Nucleus accumbens (tissue), 56 donors: Measurements from ENCODE around the gene CACNA2D3.

ENCODE experiments used
- DNase-seq, 56 donors: peaks; one replicate each; lab custom pipeline; 2025; lab: John Stamatoyannopoulos, UW

The CACNA2D3 gene

DNA sequence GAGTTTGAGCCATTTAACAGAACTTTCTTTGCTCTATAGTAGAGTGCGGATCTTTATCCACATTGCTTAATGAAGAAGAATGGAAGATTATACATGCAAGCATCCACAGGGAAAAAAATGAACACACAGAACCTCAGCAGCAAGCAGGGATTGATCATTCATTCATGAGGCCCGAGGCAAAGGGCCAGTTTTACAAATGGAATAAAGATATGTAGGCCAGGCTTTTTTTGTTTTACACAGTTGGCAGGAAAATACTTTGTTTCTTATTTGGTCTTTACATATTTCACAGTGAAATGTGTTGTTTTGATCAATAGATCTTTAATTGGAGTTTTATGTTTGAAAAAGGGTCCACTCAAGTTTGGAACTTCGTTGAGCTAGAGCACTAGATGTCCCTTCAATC lies 688.0 kb downstream of the CACNA2D3 start:
- no peak for DNase-seq

DNA sequence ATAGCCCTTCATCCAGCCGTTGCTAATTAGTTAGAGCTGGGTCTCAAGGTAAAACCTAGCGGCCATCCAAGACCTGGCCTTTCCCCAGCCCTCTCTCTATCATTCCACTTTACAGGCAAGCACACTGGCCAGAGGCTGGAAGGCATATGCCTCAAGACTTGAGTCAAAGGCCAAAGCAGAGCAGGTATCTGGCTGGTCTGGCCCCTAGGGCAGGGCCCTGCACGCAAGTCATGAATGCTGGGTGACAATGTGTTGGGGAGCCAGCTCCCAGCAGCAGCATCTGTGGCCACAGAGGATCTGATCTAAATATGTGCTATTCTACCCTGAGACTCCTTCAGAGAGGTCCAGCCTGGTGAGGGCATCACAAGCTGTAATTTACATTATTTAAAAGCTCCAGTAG lies 691.9 kb downstream of the CACNA2D3 start:
- no peak for DNase-seq

DNA sequence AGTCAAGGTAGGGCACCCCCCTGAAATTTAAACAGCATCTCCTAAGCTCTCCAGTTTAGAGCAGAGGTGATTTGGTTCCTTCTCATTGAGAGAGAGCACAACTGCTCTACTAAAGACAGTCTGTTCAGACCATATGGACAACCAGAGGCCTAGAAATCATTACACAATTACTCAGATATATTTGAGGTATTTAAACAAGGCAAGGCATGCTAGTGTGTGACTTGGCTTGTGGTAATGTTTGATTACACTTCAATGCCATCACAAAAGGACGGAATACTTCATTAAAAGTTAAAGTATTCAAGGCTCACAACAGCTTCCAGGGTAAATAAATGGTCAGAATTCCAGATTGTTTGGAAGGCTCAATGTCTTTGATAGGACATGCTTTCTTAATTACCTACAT lies 695.3 kb downstream of the CACNA2D3 start:
- no peak for DNase-seq

DNA sequence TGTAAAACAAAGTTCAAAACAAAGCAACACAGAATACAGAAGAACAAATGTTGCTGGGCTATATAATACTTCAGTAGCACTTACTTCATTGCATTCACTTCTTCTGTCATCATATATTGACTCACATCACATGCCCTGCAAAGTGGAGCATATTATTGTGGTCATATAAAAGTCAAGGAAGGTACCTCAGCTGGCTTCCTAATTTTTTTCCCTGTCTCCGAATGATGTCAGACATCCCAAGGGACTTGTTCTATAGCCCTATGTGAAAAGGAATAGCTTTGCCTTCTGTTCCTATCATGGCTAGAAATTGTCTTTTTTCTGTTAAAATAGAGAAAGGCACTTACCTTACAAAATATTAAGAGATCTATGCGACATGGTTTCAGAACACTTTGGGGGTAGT lies 696.1 kb downstream of the CACNA2D3 start:
- DNase-seq = no peak

DNA sequence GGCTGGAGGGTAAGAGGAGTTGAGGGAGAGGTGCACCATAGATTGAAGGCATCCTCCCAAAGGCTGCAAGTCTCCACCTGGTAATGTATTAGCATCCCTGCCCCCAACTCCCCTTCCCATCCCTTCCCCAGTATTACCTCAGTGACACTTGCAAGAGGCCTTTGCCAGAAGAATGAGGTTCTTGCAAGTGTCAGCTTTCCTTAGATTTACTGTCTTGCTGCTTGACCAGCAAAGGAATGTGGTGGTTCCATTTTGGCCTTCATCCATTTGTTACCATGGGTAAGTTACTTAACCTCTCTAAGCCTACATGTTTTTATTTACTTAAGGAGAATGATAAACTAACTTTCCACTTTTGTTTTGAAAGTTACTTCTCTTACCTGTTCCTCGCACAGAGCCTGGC lies 696.6 kb downstream of the CACNA2D3 start:
- DNase-seq = no peak

DNA sequence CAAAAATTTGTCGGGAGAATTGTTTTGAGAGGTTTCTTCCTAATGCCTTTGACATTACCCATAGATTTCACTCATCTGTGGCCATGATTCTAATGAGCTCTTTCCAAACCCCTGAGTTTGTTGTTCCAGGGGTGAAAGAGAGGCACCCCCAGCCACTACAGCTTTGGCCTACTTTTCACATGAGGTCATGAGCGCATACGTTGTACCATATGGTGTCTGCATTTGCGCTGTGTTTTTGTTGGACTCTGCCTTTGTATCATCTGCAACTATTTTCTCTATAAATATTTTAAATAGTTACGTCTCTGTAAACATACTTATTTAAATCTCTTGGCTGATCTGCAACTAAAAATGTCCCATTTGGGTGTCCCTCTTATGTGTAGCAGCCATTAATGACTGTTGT lies 697.6 kb downstream of the CACNA2D3 start:
- DNase-seq = no peak

DNA sequence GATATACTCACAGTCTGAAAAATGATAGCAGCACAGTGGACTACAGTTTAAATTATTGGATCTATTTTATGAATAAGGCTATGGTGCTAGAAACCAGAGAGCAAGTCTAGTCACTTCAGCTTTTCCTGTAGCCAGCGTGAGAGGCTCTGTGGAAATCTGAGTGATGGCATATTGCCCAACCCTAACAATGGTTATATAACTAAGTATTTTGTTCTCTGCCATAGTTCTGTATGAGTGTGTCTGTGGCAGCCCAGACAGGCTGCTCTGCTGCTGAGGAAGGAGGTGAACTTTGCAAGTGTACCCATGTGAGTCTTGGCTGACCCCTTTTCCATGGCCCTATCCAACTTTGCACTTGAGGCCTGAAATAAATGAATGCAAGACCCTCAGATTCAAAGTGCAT lies 699.9 kb downstream of the CACNA2D3 start:
- peak in 31 of 56 donors; percentile 1 to 65 (median 22) for DNase-seq

DNA sequence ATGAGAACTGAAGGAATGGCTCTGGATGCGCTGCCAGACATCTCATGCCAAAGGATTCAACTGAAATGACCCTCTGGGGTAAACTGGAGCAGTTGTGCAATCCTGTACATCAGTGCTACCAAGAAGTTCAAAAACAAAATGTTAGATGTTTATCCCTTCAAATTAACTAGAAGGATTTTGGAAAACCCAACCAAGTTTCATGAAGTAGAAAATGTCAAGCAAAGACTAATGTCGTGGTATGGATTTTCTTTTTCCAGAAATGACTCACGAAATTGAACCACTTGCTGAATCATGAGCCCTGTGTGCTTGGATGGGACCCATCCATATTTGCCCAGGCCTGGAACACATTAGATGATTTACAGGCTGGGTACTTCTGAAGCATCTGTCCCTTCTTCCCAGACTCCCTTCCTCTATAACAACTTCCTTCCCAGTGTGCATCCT lies 703.9 kb downstream of the CACNA2D3 start:
- no peak for DNase-seq

DNA sequence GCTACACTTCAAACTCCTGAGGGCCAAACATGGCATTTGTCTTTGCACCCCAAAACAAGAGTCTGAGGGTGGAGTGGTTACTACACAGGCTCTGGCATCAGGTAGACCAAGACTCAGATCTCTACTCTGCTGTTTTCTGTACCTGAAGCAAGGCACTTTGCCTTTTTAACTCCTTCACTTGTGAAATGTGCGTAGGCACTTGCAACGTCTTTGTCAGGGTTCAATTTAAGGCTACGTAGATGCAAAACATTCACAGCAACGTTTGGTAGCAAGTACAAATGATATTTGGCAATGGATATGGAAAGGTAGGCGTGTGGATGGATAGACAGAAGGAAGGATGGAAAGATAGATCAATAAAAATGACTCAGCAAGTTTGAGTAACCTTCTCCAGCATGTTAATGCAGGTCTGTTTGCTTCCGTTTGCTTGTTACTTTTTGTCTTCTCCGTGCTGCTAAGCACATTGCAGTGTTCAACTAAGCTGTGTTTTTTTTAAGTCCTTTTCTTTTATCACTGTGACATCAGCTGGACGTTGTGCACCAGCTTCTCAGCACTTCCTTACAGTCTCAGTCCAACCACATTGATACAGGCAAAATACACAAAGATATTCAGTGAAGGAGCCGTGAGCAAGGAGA lies 704.8 kb downstream of the CACNA2D3 start:
- DNase-seq = peak in 2 of 56 donors; percentile 5 to 19

DNA sequence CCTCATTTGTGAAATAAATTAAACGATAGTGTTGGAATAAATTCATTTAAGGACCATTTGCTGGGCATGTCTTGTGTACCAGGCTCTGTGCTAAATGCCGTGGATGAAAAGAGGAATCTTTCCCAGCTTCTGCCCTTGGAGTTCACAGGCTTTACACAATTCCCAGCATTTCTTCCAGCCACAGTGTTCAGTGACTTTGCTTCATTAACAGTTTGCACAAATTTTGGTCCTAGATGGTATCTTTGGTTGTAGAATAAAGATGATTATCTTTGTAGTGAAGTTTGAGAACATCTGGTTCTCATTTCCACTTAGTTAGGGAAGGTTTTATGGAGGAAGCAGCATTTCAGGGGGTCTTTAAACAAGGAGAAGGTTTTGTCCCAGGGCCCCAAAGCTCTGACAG lies 705.4 kb downstream of the CACNA2D3 start:
- DNase-seq = no peak

DNA sequence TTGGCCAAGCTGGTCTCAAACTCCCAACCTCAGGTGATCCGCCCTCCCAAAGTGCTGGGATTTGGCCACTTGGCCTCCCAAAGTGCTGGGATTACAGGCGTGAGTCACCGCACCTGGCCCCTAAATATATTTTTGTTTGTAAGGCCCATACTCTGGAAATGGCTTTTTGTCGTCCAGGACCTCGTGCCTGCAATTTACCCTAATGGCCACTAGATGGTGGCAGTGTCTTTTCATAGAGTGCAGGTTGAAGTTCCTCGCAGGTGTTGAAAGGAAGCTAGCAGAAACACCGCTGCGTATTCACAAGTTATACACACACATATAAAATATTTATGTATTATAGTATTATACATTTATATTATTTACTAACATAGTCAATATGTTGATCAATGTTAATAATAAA lies 708.3 kb downstream of the CACNA2D3 start:
- DNase-seq = no peak

DNA sequence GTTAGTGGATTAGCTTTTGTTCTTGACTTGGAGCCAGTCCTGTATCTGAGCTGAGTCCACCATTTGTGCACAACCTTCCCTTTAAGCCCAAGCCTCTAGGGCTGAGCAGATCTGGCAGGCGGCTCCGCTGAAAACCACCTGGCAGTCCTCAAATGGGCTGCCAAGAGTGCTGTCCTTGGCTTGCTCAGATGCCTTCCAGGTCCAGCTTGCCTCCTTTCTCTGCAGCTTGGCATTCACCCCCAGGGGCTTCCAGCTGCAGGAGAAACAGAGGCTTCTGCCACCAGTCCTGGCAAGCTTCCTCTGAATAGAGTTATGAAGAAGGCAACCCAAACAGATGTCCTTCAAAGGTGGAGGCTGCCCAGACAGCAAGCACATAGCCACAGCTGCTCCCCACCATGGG lies 708.8 kb downstream of the CACNA2D3 start:
- peak in 3 of 56 donors; percentile 3 to 8 (median 6) for DNase-seq

DNA sequence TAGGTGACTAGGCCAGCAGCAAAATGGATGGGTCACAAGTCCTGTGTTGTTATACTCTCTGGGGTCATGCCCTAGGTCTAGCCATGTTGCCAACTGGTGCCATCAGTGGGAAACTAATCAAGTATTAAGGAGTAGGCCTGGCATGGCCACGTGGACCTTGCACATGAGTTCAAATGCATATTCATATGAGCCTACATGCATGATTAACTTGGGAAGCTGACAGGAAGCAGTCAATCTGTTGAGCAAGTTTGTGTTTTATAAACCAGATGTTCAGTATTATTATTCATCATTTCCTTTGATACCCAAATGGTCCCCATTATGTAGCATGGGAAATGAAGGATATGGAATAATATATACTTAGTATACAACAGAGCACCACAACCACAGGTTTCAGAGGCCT lies 710.5 kb downstream of the CACNA2D3 start:
- no peak for DNase-seq

DNA sequence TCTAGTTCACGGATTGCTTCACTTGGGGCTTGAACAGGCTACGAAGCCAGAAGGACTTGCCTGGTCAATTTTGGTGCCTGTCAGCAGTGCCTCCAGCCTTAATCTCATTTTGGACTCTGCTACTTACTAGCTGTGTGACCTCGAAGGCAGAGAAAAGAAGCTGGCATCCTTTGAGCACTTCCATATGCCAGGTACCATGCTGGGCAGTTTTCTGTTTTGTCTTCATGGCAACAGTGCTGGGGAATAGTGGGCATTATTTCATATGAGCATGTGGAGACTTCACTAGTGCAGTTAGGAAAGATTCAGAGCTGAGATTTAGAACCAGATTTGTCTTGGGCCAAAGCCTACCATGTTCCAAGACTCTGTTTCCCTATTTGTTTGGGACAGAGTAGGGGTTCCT lies 713.3 kb downstream of the CACNA2D3 start:
- no peak for DNase-seq

DNA sequence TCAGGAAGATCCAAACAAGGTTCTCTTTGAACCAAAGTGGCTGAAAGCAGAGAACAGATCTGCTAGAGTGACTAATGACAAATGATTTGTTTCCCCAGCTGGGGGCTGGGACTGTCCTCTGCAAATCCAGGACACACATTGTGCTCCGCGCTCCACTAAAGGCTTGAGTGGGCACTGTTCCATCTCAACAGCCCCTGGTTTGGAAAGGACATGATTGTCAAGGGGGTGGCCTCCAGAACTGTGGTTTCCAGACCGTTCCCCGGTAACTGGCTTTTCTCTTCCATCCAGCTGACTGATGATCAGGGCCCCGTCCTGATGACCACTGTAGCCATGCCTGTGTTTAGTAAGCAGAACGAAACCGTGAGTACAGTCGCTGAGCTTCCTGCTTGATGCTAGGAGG lies 714.5 kb downstream of the CACNA2D3 start:
- peak in 25 of 56 donors; percentile 5 to 61 (median 21) for DNase-seq

DNA sequence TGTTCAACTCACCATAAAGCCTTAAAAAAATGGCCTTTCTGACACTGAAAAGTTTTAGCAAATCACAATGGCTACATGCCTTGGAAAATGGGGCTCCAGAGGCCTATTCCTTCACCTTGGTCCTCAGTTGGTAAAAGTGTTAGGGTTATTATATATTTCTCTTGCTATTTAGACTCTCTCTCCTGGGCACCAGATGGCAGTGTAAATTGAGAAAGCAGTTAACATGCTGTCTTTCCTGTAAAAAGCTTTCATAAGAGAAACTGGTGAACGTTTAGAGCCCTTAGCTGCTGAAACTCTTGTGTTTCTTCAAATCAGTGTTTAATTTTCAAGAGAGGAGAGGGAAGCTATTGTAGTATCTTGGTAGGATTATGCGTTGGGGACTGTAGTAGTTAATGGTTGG lies 715.6 kb downstream of the CACNA2D3 start:
- peak in 1 of 56 donors; percentile 3 for DNase-seq

DNA sequence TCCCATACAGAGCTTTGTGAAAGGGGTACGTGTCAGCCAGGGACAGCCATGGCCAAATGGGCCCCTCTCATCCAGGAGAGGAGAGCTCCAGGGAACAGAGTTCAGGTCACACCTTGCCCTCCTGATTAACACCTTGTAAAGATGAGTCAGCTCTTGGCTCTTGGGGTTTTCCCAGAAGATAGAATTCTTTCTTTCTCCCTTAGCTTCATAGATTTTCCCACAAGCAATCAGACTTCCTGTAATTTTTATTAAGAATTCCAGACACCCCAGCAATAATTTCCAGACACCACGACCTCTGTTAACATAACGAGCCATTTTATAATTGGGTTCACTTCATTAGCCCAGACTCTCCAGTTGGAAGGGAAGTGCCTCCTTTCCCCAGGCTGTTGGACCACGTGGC lies 719.1 kb downstream of the CACNA2D3 start:
- DNase-seq = no peak

DNA sequence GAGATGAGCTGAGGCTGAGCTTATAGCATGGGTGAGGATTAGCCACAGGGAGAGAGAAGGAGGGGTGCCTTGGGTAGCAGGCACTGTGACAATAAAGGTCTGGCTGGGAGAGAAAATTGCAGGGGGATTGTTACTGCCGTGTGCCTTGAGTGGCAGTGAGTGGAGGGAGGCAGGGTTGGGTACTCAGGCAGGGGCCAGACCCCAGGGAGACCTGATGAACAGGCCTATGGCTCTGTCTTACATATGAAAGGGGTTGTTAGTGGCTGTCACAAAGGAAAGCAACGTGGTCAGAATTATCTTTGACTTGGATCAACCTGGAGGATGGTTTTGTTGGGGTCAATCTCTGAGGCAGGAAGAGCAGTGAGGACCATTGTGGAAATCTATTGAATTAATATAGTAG lies 721.0 kb downstream of the CACNA2D3 start:
- DNase-seq = no peak

DNA sequence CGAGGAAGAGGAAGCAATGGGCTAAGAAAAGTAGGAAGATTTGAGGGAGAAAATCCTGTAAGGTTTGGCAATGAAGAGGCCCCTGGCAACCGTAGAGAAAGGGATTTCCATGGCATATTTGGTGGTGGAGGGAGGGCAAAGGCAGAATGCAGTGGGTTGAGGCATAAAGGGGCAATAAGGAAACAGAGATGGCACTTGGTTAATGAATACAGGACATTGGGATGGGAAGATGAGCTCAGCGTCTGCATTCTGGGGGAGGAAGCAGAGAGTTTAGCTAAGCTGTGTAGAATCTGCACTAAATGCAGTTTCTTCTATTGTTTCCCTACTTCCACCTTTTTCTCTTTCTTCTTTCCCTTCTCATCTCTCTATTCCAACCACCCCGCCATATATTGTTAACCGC lies 721.9 kb downstream of the CACNA2D3 start:
- DNase-seq = no peak

DNA sequence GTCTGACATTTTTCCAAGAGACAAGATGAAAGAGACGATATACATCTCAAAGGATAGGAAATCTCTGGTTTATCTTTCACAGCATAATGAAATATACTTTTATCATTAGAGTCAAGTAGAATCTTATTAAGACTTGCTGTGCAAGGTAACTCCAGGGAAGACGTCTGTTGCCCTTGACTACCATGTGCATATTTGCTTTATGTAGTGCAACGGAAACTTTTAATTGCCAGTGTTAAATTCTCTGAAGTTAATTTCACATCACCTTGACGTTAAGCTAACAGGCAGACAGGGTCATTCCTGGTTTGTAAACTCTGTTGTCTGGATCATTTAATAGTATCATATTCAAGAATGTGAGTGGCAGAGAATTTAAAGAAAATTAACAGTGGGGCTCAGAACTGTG lies 722.7 kb downstream of the CACNA2D3 start:
- DNase-seq = no peak

DNA sequence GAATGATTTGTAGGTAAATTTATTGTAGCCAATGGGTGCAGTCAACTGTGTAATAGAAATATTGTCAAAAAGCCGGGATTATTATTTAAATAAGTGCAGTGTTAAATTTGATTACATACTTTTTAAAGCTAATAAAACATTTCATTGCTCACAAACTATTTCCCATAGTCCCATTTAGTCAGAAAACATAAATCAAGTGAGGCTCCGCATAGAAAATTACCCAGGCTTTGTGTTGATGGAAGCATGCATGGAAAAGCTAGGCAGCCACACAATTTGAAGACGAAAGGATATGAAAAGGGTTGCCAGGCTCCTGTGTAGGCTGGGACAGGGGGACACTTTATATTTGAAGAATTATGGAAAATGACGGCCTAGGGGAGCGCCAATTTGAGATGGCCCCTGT lies 723.2 kb downstream of the CACNA2D3 start:
- DNase-seq = no peak

DNA sequence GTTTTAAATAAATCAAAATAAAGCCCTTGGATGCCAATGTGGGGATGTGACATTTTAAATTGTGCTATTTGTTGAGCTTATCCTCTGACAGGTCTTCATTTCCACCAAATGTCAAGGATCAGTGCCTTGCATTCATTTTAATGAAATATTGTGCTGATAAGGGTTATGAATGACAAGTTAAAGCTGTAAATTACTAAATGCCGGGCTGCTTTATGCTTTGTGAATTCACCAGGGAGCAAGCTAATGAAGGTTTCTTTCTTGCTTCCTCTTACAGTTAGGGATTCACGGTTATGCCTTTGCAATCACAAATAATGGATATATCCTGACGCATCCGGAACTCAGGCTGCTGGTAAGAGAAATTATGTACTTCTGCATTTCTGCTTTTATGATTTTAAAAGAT lies 723.8 kb downstream of the CACNA2D3 start:
- DNase-seq = no peak

DNA sequence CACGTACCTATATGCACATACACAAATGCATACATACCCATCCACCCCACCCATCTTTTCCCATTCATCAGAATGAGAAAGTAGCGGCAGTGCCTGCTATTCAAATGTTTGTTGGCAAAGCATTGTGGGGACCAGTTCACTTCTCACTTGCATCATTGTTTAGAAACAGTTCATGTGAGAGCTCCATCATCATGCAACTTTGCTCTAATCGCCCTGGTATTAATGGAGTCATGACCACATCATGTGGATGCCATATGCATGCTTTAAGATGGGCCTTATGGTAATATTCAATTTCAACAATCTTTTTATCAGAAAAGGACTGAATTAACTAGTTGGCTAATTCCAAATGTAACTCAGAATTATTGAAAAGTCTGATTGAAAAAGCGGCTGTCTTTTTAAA lies 725.0 kb downstream of the CACNA2D3 start:
- no peak for DNase-seq
